CD4-positive, alpha-beta T cell treated with Interleukin-10 for 1 hour (primary cell): ENCODE results near the gene SHLD1.

Experiments
- DNase-seq: peaks from one replicate; pipeline ENCODE4 v3.0.0-alpha.2; 2020

SHLD1 gene

GRCh38 chr20:5863040-5863833 lies 113.0 kb downstream of the SHLD1 start:
- DNase-seq, result no peak

DNA sequence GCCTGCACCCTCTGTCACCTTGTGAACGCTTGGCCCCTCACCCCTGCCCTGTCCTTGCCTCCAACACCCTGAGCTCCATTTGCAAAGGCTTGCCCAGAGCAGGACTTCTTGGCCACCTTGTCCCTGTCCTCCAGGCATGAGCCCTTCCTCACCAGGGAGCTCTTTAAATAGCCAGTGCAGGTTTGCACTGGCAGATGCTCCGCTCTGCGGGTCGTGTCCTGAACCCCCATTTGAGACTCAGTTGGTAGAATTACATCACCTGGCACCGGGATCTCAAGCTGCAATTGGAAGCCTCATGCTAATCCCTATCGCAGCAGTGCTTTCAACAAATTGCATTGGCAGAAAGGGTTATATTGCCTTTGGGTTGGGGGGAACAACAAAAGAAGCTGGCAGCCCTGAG lies 114.2 kb downstream of the SHLD1 start:
- DNase-seq, result no peak

- peak; percentile 33 for DNase-seq
Observed at GRCh38 chr20:5864873-5865587, 114.8 kb downstream of the SHLD1 start.

GRCh38 chr20:5865604-5866003 lies 115.4 kb downstream of the SHLD1 start:
- DNase-seq, result no peak

GRCh38 chr20:5870568-5870981 lies 120.4 kb downstream of the SHLD1 start:
- DNase-seq, result no peak

GRCh38 chr20:5871459-5872410 lies 121.5 kb downstream of the SHLD1 start:
- no peak for DNase-seq

DNA sequence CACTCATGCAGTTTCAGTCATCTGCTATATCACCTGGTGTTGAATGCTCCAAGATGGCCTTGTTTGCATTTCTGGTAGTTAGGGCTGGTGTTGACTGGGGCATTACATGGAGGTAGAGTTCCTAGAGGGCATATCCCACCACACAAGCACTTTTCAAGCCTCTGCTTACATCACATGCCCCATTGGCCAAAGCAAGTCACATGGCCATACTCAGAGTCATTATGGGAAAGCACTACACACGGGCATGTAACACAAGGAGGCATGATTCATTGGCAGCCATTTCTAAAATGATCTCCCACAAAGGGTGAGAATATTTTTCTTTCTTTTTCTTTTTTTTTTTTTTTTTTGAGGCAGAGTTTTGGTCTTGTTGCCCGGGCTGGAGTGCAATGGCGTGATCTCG lies 126.9 kb downstream of the SHLD1 start:
- no peak for DNase-seq

GRCh38 chr20:5880326-5880725 lies 130.1 kb downstream of the SHLD1 start:
- no peak for DNase-seq

- no peak for DNase-seq
Observed at GRCh38 chr20:5881703-5882102, 131.5 kb downstream of the SHLD1 start.

DNA sequence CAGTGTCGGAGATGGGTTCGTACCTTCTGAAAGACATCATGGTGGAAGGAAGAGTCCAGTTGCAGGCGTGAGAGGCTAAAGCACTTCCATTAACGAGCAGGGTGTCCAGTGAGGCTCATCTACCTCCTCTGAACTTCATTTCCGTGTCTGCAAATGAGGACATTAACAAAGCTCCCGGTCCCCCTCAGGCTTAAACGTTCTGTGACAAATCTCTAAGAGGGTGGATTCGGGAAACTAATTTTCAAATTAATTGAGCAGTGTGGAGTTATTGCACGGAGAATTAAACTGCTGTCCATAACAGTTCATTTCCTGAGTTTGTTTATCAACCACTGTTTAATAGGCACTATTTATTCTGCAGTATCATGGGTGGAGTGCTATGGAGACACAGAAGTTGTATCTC lies 132.0 kb downstream of the SHLD1 start:
- no peak for DNase-seq

- DNase-seq, result no peak
Observed at GRCh38 chr20:5884465-5885335, 134.5 kb downstream of the SHLD1 start.

DNA sequence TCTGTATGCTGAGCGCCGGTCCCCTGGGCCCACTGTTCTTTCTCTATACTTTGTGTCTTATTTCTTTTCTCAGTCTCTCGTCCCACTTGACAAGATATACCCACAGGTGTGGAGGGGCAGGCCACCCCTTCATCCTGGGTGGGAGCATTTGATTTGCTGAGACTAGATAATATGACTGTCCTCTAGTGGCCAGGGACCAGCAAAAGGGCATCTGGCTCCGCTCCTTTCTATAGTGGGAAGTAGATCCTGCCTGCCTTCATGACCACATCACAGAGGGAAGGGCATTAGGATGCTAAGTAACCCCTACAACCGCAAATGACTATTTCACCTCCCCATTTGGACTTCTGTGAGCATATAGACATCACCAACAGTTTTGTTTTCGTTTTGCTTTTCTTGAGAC lies 135.7 kb downstream of the SHLD1 start:
- DNase-seq, result no peak

- DNase-seq, result no peak
Observed at GRCh38 chr20:5886788-5887187, 136.6 kb downstream of the SHLD1 start.

- DNase-seq, result no peak
Observed at GRCh38 chr20:5887386-5887785, 137.2 kb downstream of the SHLD1 start.

DNA sequence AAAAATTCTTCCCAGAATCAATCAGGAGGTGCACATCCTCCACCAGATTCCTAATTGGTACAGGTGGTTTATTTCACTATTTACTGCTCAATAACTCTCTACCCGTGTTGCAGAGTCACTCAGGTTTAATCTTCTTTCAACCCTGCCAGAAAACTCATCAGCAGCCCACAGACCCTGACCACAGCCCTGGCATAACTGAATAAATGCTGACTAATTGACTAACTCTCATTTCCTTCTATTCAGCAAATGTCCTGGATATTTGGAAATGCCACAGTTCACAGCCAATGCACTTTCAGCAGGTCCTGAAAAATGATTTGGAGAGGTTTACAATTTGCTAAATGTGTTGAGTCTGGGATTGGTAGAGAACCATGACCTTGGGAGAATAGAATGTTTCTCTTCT lies 137.8 kb downstream of the SHLD1 start:
- no peak for DNase-seq

DNA sequence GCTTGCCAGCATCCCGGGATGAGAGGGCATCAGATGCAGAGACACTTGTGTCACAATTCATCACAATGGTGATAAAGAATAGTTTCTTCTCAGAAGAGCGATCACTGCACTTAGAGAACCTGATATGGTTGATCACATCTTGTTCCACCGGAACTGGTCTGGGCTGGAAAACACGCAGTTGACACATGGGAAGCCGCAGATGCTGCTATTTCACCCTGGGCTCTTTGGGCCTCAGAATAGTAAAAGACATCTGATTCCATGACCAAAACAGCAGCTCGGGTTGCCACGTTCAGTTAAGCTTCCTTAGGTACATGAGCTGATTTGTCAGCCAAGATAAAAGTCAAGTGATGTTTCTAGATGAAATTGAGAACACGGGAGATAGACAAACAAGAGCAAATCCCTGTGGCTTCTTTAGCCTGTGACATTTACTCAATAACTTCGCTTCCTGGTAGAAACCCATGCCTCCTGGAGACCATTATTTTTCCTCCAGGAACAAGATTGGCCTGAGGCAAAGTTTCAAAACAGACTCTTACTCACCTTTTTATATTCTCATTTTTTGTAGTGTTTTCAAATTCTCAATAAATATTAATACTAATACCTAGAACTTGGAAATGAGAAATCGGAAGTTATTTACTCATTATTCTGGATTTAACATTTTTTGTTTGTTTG lies 140.7 kb downstream of the SHLD1 start:
- DNase-seq, result no peak

DNA sequence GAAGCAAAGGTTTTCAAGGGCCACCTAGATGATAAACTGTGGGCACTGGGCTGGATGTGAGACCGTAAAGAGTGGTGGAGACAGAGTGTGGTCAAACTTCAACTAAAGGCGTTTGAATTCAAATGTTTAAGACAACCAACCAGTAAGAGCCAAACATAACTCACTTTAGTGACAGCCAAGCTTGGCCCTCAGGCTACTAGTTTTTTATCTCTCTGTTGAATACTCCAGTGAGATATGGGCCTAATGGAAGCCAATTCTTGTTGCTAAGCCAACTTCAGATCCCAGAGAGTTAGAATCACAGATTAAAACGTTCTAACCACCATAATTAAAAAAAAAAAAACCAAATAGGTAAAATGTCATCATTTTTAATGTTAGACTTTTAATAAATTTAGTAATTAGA lies 142.9 kb downstream of the SHLD1 start:
- no peak for DNase-seq

GRCh38 chr20:5893621-5894020 lies 143.4 kb downstream of the SHLD1 start:
- no peak for DNase-seq

GRCh38 chr20:5895626-5896025 lies 145.4 kb downstream of the SHLD1 start:
- DNase-seq, result no peak

DNA sequence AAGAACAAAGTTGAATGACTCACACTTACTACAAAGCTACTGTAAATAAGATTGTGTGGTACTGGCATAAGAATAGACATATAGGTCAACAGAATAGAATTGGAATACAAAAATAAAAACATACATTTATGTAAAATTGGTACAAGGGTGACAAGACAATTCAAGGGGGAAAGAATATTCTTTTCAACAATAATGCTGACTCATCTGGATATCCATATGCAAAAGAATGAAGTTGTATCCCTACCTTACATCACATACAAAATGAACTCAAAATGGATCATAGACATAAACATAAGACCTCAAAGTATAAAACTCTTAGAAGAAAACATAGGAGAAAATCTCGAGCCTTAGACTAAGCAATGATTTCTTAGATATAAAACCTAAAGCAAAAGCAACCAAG lies 149.2 kb downstream of the SHLD1 start:
- no peak for DNase-seq

GRCh38 chr20:5900908-5901307 lies 150.7 kb downstream of the SHLD1 start:
- no peak for DNase-seq

- no peak for DNase-seq
Observed at GRCh38 chr20:5908981-5909380, 158.8 kb downstream of the SHLD1 start.
